GM18909 (cell line): Measurements from ENCODE around the gene CMSS1.

Experiments used
- ATAC-seq: cut with Tn5 transposase; IDR thresholded peaks from one replicate; pipeline ENCODE4 v1.9.1; 2021; ENCODE audit warnings: mild to moderate bottlenecking; ENCODE audit not compliant: unreplicated experiment, poor library complexity

Gene CMSS1

DNA sequence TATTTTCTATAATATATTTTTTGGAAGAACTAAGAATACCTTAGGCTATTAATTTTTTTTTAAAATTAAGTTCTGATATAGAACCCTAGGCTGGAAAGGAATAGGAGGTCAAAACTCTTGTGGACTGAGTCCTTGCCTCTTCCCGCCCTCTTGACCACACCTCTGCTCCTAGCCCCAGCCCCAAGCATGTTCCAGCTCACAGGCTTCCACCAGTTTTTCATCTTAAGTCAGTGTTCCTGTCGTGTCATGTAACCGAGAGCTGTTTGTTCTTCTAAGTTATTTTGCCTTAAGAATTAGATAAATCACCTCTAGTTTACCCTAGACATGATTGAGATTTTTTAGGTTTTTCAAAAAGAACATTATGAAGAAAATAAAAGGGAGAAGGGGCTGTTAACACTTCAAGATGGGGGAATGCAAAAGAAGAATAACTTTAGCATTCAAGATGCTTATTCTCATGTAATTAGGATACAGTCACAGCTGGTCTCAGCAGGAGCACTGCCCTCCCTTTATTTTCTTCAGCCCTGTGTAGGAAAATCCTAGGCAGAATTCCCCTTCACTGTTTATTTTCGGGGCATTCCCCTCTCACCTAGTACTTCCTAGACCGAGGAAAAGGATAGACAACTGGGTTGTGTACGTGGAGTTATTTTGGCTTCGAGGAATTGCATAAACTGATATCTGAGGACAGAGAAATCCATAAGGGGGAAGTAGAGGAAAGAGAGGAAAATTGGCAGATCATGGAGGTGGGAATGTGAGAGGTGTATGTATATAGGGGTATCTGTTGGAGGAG, 110.2 kb downstream of the CMSS1 start:
- ATAC-seq = no peak

DNA sequence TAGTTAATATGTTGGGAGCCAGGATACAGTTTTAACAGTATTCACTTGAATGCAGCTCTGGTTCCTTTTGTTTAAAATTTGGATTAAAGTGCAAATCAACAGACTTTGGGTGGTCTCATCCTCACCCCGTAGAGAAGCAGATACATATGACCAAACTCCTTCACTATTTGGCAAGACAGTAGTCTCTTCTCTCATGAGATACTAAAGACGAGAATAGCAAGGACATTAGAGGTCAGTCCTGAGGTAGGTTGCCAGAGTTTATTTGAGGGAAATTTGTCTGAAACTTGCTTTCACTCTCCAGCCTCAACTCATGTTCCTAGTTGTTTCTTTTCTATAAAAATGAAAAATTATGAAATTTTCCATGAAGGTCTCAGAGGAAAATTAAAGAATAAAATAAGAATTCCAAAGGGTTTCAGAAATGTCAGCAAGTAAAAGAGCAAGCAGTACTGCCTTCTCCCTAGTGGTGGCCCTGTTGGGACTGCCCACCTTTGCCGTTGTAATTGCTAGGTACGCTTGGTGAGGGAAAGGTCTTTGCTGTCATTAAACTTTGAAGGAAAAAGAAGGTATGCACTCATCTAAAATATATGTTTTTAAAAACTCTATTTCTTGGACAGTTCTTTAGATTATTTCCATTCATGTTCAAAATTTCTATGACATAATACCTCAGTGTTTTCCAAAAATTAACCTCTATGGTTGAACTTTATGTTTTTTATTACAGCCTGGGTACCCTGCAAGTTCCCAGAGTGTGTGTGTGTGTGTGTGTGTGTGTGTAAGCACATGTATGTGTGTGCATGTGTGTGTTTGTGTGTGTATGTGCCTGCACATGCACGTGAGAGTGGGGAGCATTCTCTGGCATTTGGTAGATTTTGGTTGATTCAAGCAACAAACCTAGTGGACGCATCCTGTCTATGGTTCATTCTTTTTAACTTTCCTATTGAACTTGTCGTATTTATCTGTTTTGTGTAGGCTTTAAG, 111.4 kb downstream of the CMSS1 start:
- no peak for ATAC-seq

DNA sequence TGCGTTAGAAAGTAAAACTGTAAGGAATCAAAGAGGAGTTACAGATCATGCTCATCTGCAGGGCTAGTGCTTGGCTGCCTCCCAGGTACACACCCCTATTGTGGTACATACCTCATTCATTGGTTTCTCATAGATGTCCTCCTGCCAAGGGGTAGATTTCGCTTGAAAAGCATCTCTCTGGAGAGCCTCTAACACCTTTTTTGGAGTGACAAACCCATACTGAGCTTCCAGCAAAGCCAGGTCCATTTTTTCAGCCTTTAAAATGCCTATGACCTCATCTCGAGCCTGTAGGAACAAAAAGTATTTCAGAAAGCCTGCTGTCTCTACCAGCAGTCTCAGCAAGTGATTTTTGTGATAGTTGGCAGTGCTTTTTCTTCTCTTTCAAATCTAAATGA, 112.1 kb downstream of the CMSS1 start:
- ATAC-seq = no peak

DNA sequence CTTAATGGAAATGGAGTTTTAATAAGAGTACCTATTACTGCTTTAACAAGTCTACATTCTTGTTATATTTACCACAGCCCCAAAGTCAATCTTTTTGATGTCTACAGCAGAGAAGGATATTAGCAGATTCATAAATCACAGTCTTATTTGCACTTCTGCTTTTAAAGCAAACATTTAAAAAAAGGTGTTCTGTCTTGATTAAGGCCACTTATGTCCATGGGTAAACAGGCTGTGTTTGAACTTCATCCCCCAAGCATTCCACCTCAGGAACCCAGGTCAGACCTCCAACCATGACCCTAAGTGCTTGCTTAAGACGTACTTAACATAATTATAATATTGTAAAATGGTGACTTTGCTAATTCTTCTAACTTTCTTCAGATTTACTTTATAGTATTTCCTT, 113.4 kb downstream of the CMSS1 start:
- no peak for ATAC-seq

DNA sequence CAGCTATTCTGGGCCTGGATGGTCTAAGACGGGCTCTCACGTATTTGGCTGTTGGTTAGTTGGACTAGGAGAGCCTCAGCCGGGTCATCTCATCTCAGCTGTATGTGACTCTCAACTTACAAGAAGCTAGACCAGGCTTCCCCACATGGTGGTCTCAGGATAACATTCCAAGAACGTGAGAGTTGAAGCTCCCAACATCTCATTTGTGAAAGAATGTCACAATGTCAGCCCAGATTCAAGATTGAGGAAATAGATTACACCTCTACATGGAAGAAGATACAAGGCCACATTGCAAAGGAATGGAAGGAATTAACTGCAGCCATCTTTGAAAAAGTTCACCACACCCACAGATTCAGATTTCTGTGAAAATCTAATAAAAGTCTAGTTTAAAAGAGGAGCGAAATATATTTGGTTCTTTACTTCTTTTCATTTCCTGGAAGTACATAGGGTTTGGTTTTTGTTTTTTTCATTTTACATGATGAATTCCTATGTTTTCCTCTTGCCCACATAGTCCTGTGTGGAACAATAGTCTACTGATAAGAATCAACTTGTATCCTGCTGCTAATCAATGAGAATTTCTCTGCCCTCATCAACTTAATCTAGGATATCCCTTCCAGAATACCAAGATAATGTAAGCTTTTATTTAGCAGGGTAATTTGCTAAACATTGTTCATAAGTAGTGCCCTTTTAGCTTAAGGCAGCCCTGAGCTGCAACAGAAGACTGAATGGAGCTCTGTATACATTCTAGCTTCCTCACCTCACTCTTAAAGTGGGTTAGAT, 116.5 kb downstream of the CMSS1 start:
- ATAC-seq = no peak

DNA sequence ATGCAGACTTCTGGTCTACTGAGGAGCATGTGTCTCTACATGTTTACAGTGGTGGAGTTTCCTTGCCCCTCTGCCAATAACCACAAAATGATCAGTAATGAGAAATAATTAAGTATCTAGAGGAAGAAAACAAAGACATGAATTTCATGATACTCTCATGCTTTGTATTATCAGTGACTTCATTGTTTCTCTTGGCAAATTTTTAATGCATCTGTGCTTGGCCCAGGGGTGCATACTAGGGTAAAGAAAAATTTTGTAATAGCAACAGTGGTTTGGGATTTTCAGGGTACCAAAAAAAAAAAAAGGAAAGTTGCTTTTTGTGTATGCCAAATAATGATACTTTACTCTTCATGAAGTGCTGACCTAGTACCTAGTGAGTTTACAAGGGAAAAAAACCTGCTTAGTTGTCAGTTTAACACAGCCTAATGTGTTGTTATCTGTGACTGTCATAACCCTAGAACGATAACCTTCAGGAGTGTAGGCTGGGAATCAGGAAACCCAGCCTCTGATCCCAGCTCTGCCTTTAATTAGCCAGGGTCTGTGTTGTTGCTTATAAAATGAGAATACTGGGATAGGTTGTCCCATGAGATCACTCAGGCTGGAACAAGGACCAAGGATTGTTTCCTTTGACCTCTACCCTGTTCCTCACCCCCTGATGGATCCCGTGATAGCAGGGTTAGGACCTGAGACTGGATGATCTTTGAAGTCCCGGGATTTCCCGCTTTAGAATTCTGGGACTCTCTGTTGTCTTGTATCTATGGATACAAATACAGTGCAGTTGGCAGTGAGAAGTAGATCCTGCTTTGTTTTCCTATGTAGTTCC, 117.5 kb downstream of the CMSS1 start:
- ATAC-seq = no peak

DNA sequence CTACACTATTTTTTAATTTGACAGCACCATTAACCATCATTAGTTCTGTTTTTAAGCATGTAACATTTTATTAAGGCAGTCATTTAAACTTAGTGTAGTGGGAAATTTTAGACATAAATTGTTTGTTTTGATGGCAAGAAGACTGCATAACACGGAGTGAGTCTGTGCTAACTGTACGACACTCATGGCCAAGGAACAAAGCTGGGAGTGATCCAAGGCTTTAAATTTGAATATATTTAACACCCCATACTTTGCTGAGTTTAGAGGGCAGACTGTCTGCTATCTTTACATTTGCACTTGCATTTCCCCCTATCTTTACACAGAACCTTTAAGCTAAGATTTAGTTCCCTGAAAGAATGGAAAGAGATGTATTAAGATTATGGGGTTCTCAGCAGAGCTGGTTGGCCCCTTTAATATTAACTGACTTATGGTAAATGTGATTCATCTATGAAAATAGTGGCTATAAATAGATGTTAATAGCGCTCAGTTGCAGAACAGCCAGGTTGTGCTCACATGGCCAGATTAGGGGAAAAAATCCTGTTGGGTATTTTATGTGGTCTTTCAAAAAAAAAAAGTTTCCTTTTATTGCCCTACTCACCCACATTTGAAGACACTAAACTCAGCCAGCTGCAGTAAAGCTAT, 120.7 kb downstream of the CMSS1 start:
- ATAC-seq = peak; percentile 65

DNA sequence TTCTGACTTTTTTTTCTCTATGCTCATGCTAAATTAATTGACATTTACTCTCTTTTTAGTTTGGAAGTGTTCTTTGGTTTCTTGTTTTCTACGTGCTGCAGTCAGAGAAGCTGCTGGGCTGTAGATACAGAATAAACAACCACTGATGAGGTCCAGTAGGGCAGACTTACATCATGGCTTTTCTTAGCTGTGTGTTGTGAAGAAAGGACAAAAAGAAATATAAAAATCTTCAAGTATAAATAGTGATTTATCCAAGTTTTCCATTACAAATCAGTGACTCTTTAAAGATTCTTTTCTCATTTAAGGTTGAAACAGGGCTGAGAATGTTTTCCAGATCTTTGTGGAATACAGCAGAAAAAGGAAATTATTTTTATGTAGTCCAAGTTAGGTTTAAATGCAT, 122.2 kb downstream of the CMSS1 start:
- no peak for ATAC-seq

DNA sequence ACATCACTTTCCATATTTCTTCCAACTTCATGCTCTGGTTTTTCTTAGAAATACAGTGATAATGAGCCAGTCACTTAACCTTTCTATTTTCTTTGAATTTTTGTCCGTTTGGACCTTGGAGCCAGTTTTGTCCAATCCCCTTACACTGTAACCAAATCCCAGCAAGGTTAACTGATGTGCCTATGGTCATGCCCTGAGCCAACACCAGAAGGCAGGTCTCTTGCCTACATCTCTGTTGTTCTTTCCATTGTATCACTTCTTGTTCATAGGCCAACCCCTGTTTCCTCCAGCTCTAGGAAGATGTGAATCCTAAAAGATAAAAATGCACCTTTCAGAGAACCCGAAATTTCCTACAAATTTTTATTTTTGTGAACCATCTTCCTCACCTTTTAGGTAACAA, 122.7 kb downstream of the CMSS1 start:
- ATAC-seq = no peak

DNA sequence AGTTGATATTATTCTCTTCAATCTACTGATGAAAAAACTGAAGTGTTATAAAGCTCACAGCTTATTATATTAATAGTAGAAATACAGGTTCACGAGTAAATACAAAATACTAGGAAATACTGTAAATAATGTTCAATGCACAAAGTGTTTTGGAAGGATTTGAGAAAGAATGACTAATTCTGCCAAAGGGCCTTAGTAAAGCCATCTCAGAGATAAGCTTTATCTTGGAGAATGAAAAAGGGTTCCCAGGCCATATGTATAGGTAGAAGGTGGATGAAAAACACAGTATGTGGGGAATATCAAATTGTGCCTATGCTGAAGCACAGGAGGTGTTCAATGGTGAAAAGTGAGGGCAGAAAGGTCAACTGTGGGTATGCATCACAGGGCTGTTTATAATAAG, 123.5 kb downstream of the CMSS1 start:
- ATAC-seq = no peak

DNA sequence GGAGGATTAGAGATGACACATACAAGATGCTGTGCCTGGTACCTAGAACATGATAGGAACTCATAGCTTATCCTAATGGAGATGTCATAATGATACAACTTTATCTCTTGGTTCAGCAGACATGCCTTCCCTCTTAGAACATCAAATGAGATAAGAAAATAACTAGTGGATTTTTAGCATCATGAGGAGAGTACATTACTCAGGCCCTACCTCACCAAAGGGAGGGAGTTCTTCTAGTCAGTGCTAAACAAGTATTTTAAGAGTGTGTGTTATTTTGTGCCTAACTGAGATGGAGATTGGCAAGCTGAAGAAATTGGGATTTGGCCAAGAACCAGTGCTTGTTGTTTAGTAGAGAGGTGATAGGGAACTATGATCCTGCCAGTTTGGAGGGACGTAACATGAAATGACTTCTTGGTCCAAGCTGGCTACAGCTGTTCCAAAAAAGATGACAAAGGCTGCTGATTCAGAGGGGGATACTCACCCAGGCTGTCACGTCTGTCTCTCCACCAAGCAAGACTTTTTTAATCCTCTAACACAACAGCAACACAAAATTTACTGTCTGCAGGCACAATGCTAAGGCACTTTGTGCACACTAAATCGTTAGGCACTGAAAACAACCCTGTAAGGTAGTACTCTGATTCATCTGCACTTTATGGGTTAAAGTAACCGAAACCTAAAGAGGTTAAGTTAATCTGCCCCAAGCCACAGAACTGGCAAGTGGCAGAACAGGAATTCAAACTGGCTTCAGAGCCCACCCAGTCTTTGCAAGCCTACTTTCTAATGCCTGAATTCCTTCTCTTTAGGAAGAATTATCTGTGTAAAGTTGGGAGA, 126.5 kb downstream of the CMSS1 start:
- ATAC-seq = no peak

DNA sequence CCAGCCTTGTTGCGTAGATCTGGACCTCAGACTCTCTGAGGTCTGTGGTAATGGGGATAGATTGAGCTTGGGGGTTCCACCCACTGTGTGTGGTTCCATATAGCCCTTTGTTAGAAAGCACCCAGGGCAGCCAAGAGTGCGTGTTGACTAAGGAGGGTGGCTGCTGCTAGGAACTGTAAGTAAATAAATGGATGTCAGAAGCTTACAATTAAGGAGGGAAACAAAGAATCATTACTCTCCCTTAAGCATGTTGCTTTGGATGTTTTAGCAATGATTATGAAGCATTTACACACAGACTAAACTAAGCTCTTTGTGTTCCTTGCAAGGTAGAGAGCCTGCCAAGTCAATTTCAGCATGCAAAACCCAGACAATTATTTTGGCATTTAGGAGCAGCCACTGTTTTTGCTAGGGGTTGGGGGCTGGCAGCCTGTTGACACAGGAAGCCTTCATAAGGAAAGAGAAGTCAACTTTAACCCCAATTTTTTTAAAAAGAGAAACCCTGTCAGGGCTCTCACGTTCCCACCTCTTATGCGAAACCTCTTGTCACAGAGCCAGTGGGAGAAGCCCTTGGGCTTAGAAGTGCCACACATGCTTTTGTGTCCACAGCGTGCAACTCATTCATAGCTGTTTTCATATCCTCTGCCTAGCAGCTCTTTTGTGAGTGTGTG, 127.8 kb downstream of the CMSS1 start:
- no peak for ATAC-seq

DNA sequence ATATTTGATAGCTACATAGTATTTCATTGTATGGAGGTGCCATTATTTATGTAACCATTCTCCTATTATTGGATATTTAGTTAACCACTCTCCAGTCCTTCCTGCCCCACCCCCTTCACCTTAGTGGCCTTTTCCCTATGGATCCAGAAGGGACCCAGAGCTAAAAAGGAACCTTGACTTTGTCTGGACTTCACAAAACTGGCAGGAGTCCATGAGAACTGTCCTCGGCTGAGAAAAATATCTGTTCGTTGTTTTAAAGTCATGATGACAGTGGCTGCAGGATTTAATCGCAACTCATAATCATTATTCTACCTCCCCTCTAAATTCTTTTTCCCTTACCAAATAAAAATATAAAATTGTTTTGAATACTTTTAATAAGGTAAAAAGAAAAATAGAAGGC, 129.7 kb downstream of the CMSS1 start:
- no peak for ATAC-seq

DNA sequence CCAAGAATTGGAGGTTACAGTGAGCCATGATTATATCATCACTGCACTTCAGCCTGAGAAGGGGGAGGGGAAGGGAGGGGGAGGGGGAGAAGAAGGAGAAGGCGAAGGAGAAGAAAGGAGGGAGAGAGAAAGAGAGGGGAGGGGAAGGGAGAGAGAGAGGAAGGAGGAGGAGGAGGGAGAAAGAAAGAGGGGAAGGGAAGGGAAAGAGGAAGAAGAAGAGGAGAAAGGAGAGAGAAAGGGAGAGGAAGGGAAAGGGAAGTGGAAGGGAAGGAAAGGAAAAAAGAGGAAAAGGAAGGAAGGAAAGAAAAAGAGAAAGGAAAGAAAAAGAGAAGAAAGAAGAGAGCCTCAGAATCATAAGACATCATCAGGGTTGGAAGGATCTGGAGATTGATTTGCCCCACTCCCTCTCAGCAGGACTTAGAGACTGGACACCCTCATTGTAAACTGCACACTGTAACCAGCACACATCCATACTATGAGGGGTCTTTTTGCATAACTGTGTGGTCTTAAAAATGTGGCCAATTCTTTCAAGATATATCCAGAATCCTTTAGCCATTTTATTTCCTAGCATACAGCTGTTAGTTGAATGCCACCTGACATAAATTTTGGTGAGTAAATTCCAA, 130.9 kb downstream of the CMSS1 start:
- no peak for ATAC-seq

DNA sequence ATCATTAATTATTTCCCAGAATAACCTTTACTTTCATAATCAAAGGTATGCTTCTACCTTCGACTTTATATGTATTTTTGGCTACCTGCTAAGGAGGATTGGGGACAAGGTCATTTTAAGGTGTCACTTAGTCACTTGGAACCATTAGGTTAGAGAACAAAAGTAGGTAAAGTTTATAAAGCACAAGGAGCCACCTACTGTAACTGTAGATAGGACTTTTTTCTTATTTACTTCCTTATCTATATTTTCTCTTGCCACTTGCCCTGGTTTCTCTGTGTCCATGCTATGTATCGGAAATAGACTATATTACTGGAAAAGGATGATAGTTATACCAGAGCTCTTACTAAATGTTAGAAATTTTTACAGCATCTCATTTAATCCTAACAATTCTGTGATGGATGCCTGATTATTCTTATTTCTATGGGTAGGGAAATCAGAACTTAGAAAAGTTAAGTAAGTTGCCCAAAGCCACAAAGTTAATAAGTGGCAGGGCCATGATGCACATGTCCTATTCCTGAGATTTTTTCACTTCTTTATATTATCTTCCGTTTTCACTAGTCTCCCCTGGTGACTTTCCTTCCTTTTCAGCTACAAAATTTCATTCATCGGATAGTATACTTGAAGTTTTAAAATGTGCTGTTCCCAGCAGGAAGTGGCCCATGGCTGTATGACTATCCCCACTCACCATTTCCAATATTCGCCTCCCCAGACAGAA, 132.5 kb downstream of the CMSS1 start:
- no peak for ATAC-seq

DNA sequence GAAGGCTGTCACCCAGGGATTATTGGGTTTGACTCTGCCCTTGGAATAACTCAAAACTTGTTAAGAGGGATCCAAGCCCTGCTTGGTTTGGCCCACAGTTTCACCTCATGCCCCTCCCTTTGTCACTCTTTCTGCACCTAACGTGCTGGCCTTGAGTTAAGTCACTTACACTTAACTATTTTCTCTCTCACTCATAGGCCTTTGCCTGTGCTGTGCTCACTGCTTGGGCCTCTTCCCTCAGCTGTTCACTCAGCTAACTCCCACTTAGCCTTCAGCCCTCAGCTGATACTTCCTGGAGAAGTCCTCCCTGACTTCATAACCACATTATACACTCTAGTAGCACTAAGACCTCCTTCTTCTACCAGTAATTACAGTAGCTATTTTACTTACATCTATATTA, 133.3 kb downstream of the CMSS1 start:
- peak; percentile 42 for ATAC-seq

DNA sequence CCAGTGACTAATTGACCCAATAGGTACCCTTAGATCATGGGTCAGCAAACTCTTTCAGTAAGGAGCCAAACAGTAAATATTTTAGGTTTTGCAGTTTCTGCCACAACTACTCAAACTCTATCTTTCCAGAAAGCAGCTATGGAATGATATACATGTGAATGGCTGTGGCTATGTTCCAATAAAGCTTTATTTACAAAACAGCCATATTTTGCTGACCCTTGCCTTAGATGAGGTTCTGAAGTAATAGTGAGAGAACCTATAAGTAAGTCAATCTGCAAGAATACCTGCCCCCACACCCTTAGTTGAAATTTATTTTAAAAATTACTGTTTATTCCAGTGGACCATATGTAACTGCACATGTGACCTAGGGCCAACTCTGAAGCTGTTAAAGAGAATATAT, 134.0 kb downstream of the CMSS1 start:
- no peak for ATAC-seq
